K562 treated with DMSO at 1 percent for 24 hours (cell line): ENCODE results near the gene OR52B2. TPM values are rescaled to one million over a fixed set of nuclear protein-coding genes. Genes with fewer than 3 reads are reported as not detected.

ENCODE experiments used
- total RNA-seq: library from RNA; unstranded; fragments of 300-600 nt; gene quantifications from 2 replicates; pipeline ENCODE4 v1.2.3, GENCODE V29; 2022; ENCODE audit warnings: low read depth; ENCODE audit not compliant: insufficient read depth

OR52B2 gene
- not detected in 2 replicates for total RNA-seq

DNA sequence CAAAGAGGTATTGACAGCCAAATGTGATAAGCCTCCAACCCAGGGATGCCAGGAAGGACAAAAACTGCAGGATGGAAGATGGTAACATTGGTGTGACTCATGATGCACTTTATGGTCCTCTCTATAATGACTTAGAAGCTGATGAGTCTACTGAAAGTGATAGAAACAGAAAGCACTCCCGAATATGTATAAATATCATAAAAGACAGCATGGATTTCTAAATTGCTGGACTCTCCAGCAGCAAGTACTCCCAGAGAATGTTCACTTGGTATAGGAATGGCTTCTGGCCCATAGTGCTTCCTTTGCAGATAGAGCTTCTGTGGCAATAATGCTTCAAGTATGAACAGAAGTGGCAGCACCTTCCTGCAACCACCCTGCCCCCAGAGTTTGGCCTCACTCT lies at the start of gene OR52B2:
Gene OR52B2 (minus strand): TSS at position 101 of the 400 bp plus-strand sequence. CDS start 0 bp downstream, at position 101.

DNA sequence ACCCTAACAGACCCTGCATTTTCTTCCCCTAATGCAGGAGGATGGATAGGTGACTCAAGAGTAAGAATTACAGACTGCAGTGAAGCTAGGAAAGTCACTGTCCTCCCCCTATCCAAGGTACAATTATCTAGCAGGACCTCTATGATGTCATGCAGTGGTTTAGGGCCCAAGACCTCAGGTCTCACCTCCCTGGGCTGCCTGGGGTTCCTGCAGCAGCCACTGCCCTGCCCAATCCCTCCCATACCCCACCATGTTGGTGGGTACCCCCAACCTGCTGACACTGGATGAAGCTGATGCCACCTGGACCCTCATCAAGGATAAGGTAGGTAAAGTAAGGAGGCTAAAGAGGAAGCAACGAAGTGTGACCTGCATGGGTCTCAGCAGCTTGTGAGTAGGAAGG lies 35.2 kb upstream of the OR52B2 start, which contains the start of gene C11orf42:
Gene C11orf42 (plus strand): TSS at position 192 of the 400 bp plus-strand sequence. CDS start 59 bp downstream, at position 251.

DNA sequence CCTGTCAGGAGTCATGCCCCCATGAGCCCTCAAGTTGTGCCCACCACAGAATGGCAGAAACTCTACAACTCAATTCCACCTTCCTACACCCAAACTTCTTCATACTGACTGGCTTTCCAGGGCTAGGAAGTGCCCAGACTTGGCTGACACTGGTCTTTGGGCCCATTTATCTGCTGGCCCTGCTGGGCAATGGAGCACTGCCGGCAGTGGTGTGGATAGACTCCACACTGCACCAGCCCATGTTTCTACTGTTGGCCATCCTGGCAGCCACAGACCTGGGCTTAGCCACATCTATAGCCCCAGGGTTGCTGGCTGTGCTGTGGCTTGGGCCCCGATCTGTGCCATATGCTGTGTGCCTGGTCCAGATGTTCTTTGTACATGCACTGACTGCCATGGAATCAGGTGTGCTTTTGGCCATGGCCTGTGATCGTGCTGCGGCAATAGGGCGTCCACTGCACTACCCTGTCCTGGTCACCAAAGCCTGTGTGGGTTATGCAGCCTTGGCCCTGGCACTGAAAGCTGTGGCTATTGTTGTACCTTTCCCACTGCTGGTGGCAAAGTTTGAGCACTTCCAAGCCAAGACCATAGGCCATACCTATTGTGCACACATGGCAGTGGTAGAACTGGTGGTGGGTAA lies 29.2 kb upstream of the OR52B2 start, which contains the start of gene OR52W1:
Gene OR52W1 (plus strand): TSS at position 51 of the 637 bp plus-strand sequence. CDS start 0 bp downstream, at position 51.

Other genes starting within 250 kb of the OR52B2 start
- gene OR56A3, start 228.1 kb downstream of the OR52B2 start, total RNA-seq: not detected in 2 replicates
- gene OR56A5, start 201.8 kb downstream of the OR52B2 start, total RNA-seq: not detected in 2 replicates
- gene OR52L1, start 183.3 kb downstream of the OR52B2 start, total RNA-seq: not detected in 2 replicates
- not detected in 2 replicates for gene OR56A4, start 163.4 kb downstream of the OR52B2 start, total RNA-seq
- not detected in 2 replicates for gene OR56A1, start 139.6 kb downstream of the OR52B2 start, total RNA-seq
- not detected in 2 replicates for gene OR56B4, start 62.6 kb downstream of the OR52B2 start, total RNA-seq
- not detected in 2 replicates for gene OR52W1, start 28.9 kb upstream of the OR52B2 start, total RNA-seq
- 1.1 TPM in 1 of 2 replicates, not detected in the other for gene C11orf42, start 35.2 kb upstream of the OR52B2 start, total RNA-seq
- 19.6 and 22.2 TPM in 2 replicates for gene FHIP1B, start 64.3 kb upstream of the OR52B2 start, total RNA-seq
- gene CNGA4, start 68.8 kb upstream of the OR52B2 start, total RNA-seq: not detected in 2 replicates
- not detected in 2 replicates for gene CCKBR, start 89.5 kb upstream of the OR52B2 start, total RNA-seq
- not detected in 2 replicates for gene CAVIN3, start 150.2 kb upstream of the OR52B2 start, total RNA-seq
- 47.6 and 53.9 TPM in 2 replicates for gene SMPD1, start 220.1 kb upstream of the OR52B2 start, total RNA-seq
- gene APBB1, start 248.8 kb upstream of the OR52B2 start, total RNA-seq: 3.1 and 3.4 TPM in 2 replicates